Measurements from ENCODE around the gene SAXO1.
A peak's percentile ranks its signal among the peaks of the same experiment; 100 is the strongest.

SAXO1 gene

GRCh38 chr9:18890372-18890771, 142.6 kb downstream of the SAXO1 start:
- no peak for TF ChIP-seq CTCF (IDR thresholded peaks at IDR 0.05; ENCODE audit: low read depth, low read length, missing control alignments)

GRCh38 chr9:18889550-18889949, 143.5 kb downstream of the SAXO1 start:
- DNase-seq (ENCODE audit: low read depth), result no peak
- no peak for TF ChIP-seq CTCF (IDR thresholded peaks at IDR 0.05; ENCODE audit: low read depth, low read length, missing control alignments)
- H3K4me3 ChIP-seq (ENCODE audit: low read depth, low read length), result no peak overlapping the region
- in situ Hi-C loops (cut with HindIII; ENCODE audit: low sequenced_read_pairs), result no loop called here

More at GRCh38 chr9:18890372-18890771, 142.6 kb downstream of the SAXO1 start:
- no peak overlapping the region for H3K4me3 ChIP-seq (ENCODE audit: low read depth, low read length)
- in situ Hi-C loops (cut with HindIII; ENCODE audit: low sequenced_read_pairs), result no loop called here
- DNase-seq (ENCODE audit: low read depth), result no peak

GRCh38 chr9:18888290-18888689, 144.7 kb downstream of the SAXO1 start:
- TF ChIP-seq CTCF (IDR thresholded peaks at IDR 0.05; ENCODE audit: low read depth, low read length, missing control alignments), result no peak
- in situ Hi-C loops (cut with HindIII; ENCODE audit: low sequenced_read_pairs), result no loop called here
- peak; percentile 49 for DNase-seq (ENCODE audit: low read depth)
- no peak overlapping the region for H3K4me3 ChIP-seq (ENCODE audit: low read depth, low read length)

GRCh38 chr9:18887546-18887945, 145.5 kb downstream of the SAXO1 start:
- no peak for DNase-seq (ENCODE audit: low read depth)
- no peak overlapping the region for H3K4me3 ChIP-seq (ENCODE audit: low read depth, low read length)
- in situ Hi-C loops (cut with HindIII; ENCODE audit: low sequenced_read_pairs), result no loop called here
- TF ChIP-seq CTCF (IDR thresholded peaks at IDR 0.05; ENCODE audit: low read depth, low read length, missing control alignments), result no peak

GRCh38 chr9:18881758-18882157, 151.3 kb downstream of the SAXO1 start:
- no peak overlapping the region for H3K4me3 ChIP-seq (ENCODE audit: low read depth, low read length)
- DNase-seq (ENCODE audit: low read depth), result no peak
- in situ Hi-C loops (cut with HindIII; ENCODE audit: low sequenced_read_pairs), result no loop called here
- no peak for TF ChIP-seq CTCF (IDR thresholded peaks at IDR 0.05; ENCODE audit: low read depth, low read length, missing control alignments)

GRCh38 chr9:18877984-18878383, 155.0 kb downstream of the SAXO1 start:
- in situ Hi-C loops (cut with HindIII; ENCODE audit: low sequenced_read_pairs), result no loop called here
- no peak overlapping the region for H3K4me3 ChIP-seq (ENCODE audit: low read depth, low read length)
- no peak for DNase-seq (ENCODE audit: low read depth)
- TF ChIP-seq CTCF (IDR thresholded peaks at IDR 0.05; ENCODE audit: low read depth, low read length, missing control alignments), result no peak

All from astrocyte of the cerebellum (primary cell).